ENCODE measurements around the gene SORCS3. TPM values are rescaled to one million over a fixed set of nuclear protein-coding genes. Genes with fewer than 3 reads are reported as not detected.

The SORCS3 gene
- total and polyA plus RNA-seq, 2 experiments from 2014 or later: not detected

DNA sequence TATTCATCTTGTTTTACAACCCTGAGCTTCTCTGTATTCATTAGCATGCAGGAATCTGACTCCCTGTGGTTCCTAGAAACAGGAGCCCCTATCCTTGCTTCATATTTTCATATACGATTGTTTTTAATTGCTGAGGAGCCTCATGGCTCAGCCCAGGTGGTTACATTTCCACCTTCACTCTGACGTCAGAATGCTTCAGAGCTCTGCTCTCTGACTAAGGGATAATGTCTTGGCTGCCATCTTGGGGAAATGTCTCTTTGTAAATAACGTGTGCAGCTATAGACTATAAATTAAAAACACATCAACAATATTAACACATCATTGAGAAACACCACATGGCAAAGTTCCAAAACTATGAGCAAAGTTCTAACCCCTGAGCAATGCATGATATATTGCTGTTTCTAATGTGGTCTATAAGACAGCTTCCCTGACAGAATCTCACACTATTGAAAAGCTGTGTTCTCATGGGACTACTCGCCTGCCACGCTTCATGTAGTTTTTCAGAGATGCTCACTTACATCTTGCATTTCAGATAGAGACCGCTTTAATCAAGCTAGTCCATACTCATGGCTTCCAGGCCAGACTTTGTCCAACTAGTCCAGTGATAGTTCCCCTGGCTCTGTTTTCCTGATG, 227.0 kb downstream of the SORCS3 start:
- 21 to 24% methylated on average over 6 of the region's 6 CpGs for WGBS, 2 experiments (ENCODE audit: low coverage in 1 of 2, low lambda C conversion rate in 2 of 2, missing lambda C conversion rate in 2 of 2)
- H3K4me2 ChIP-seq (ENCODE audit: unreplicated experiment): no peak overlapping the region
- no peak overlapping the region for H3K27ac ChIP-seq
- H4K20me1 ChIP-seq (ENCODE audit: insufficient read depth): no peaks in the 10 kb centered on the region
- no peak overlapping the region for H3K4me3 ChIP-seq
- no peak overlapping the region for H3K9ac ChIP-seq
- H3F3A ChIP-seq (ENCODE audit: insufficient read depth): no peaks in the 10 kb centered on the region
- no peak overlapping the region for H2AFZ ChIP-seq
- no peaks in the 10 kb centered on the region for H3K9me3 ChIP-seq (ENCODE audit: low read depth)
- TF ChIP-seq EZH2 (IDR thresholded peaks at IDR 0.05; ENCODE audit: insufficient read depth, poor library complexity, severe bottlenecking): no peak
- TF ChIP-seq EZH2phosphoT487 (IDR thresholded peaks at IDR 0.05; ENCODE audit: insufficient read depth, low read depth): no peak
- H3K27me3 ChIP-seq (replicated peaks; ENCODE audit: insufficient read depth): no peaks in the 10 kb centered on the region
- no peaks in the 10 kb centered on the region for H3K79me2 ChIP-seq (ENCODE audit: insufficient read depth)
- in situ Hi-C loops (cut with MboI): no loop called here
- no peaks in the 10 kb centered on the region for H3K4me1 ChIP-seq (ENCODE audit: insufficient read depth)
- no peaks in the 10 kb centered on the region for H3K36me3 ChIP-seq (ENCODE audit: low read depth)
- no peak for DNase-seq
- no peaks in the 10 kb centered on the region for H3K9me2 ChIP-seq (ENCODE audit: insufficient read depth)

GRCh38 chr10:104872691-104873090, 231.6 kb downstream of the SORCS3 start:
- H3K4me3 ChIP-seq: no peak overlapping the region
- no peak overlapping the region for H3K27ac ChIP-seq
- no peaks in the 10 kb centered on the region for H3K9me3 ChIP-seq (ENCODE audit: low read depth)
- H3K9ac ChIP-seq: no peak overlapping the region
- H2AFZ ChIP-seq: no peak overlapping the region
- DNase-seq: no peak
- H3K79me2 ChIP-seq (ENCODE audit: insufficient read depth): no peaks in the 10 kb centered on the region
- WGBS, 2 experiments (ENCODE audit: low coverage in 1 of 2, low lambda C conversion rate in 2 of 2, missing lambda C conversion rate in 2 of 2): 12 to 33% methylated on average over 2 of the region's 2 CpGs
- TF ChIP-seq EZH2 (IDR thresholded peaks at IDR 0.05; ENCODE audit: insufficient read depth, poor library complexity, severe bottlenecking) (no peak), EZH2phosphoT487 (IDR thresholded peaks at IDR 0.05; ENCODE audit: insufficient read depth, low read depth) (no peak)
- H3K27me3 ChIP-seq (replicated peaks; ENCODE audit: insufficient read depth): no peaks in the 10 kb centered on the region
- no peak overlapping the region for H3K4me2 ChIP-seq (ENCODE audit: unreplicated experiment)
- no peaks in the 10 kb centered on the region for H3K4me1 ChIP-seq (ENCODE audit: insufficient read depth)
- H3K36me3 ChIP-seq (ENCODE audit: low read depth): no peaks in the 10 kb centered on the region
- in situ Hi-C loops (cut with MboI): no loop called here
- no peaks in the 10 kb centered on the region for H4K20me1 ChIP-seq (ENCODE audit: insufficient read depth)
- no peaks in the 10 kb centered on the region for H3K9me2 ChIP-seq (ENCODE audit: insufficient read depth)
- no peaks in the 10 kb centered on the region for H3F3A ChIP-seq (ENCODE audit: insufficient read depth)

DNA sequence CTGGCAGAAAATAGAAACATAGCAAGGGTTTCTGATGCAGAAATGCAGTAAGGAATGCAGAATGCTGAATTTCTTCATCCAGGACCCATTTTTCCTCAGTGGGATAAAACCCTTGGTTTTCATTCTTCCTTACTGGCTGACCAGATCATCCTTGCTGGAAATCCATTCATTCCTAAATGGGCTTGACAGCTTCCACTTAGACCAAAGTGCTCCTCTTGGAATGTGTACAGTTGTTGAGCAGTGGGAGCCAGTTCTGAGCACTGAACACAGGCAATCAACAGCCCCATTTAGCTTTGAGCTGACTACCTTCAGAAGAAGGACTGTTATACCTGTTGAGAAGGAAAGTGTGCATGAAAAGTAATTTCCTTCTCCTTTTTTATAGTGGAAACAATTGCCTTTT, 232.1 kb downstream of the SORCS3 start:
- H3K4me1 ChIP-seq (ENCODE audit: insufficient read depth): no peaks in the 10 kb centered on the region
- no peak overlapping the region for H3K27ac ChIP-seq
- no peak overlapping the region for H3K9ac ChIP-seq
- no peak for TF ChIP-seq EZH2 (IDR thresholded peaks at IDR 0.05; ENCODE audit: insufficient read depth, poor library complexity, severe bottlenecking)
- no peak for TF ChIP-seq EZH2phosphoT487 (IDR thresholded peaks at IDR 0.05; ENCODE audit: insufficient read depth, low read depth)
- in situ Hi-C loops (cut with MboI): no loop called here
- no peak overlapping the region for H3K4me3 ChIP-seq
- no peaks in the 10 kb centered on the region for H4K20me1 ChIP-seq (ENCODE audit: insufficient read depth)
- no peaks in the 10 kb centered on the region for H3K79me2 ChIP-seq (ENCODE audit: insufficient read depth)
- no peaks in the 10 kb centered on the region for H3F3A ChIP-seq (ENCODE audit: insufficient read depth)
- no peaks in the 10 kb centered on the region for H3K9me2 ChIP-seq (ENCODE audit: insufficient read depth)
- H3K4me2 ChIP-seq (ENCODE audit: unreplicated experiment): no peak overlapping the region
- no peaks in the 10 kb centered on the region for H3K36me3 ChIP-seq (ENCODE audit: low read depth)
- no peak overlapping the region for H2AFZ ChIP-seq
- no peak for DNase-seq
- H3K27me3 ChIP-seq (replicated peaks; ENCODE audit: insufficient read depth): no peaks in the 10 kb centered on the region
- no peaks in the 10 kb centered on the region for H3K9me3 ChIP-seq (ENCODE audit: low read depth)

- Histone ChIP-seq H3K79me2 (ENCODE audit: insufficient read depth) (no peaks in the 10 kb centered on the region), H3K27ac (no peak overlapping the region), H3K4me2 (ENCODE audit: unreplicated experiment) (no peak overlapping the region), H3K9me3 (ENCODE audit: low read depth) (no peaks in the 10 kb centered on the region), H3K27me3 (replicated peaks; ENCODE audit: insufficient read depth) (no peaks in the 10 kb centered on the region), H3K9me2 (ENCODE audit: insufficient read depth) (no peaks in the 10 kb centered on the region), H3F3A (ENCODE audit: insufficient read depth) (no peaks in the 10 kb centered on the region), H3K4me1 (ENCODE audit: insufficient read depth) (no peaks in the 10 kb centered on the region), H2AFZ (no peak overlapping the region), H4K20me1 (ENCODE audit: insufficient read depth) (no peaks in the 10 kb centered on the region), H3K9ac (no peak overlapping the region), H3K4me3 (no peak overlapping the region), H3K36me3 (ENCODE audit: low read depth) (no peaks in the 10 kb centered on the region)
- in situ Hi-C loops (cut with MboI): no loop called here
- no peak for DNase-seq
- WGBS, 2 experiments (ENCODE audit: low coverage in 1 of 2, low lambda C conversion rate in 2 of 2, missing lambda C conversion rate in 2 of 2): 17 to 29% methylated on average over 1 of the region's 1 CpG
- TF ChIP-seq EZH2 (IDR thresholded peaks at IDR 0.05; ENCODE audit: insufficient read depth, poor library complexity, severe bottlenecking) (no peak), EZH2phosphoT487 (IDR thresholded peaks at IDR 0.05; ENCODE audit: insufficient read depth, low read depth) (no peak)
Observed at GRCh38 chr10:104875561-104875960, 234.5 kb downstream of the SORCS3 start.
